Measurements from ENCODE around the gene RFNG.

The RFNG gene

GRCh38 chr17:82058230-82058854, 6.7 kb upstream of the RFNG start:
- DNase-seq (ENCODE audit: low read depth in 2 of 2) = no peak

GRCh38 chr17:82056729-82057621, 5.4 kb upstream of the RFNG start:
- no peak for DNase-seq (ENCODE audit: low read depth in 2 of 2)

GRCh38 chr17:82055965-82056728, 4.5 kb upstream of the RFNG start:
- no peak for DNase-seq (ENCODE audit: low read depth in 2 of 2)

GRCh38 chr17:82055023-82055964, 3.7 kb upstream of the RFNG start:
- no peak for DNase-seq (ENCODE audit: low read depth in 2 of 2)

- DNase-seq (ENCODE audit: low read depth in 2 of 2) = no peak
Observed at GRCh38 chr17:82054351-82055022, 2.9 kb upstream of the RFNG start.

- no peak for DNase-seq (ENCODE audit: low read depth in 2 of 2)
Observed at GRCh38 chr17:82053556-82054263, 2.1 kb upstream of the RFNG start.

- DNase-seq (ENCODE audit: low read depth in 2 of 2) = no peak
Observed at GRCh38 chr17:82053130-82053529, 1.5 kb upstream of the RFNG start.

GRCh38 chr17:82052638-82053059, 1.0 kb upstream of the RFNG start:
- no peak for DNase-seq (ENCODE audit: low read depth in 2 of 2)

GRCh38 chr17:82050761-82051641, 610 bp downstream of the RFNG start:
- no peak for DNase-seq (ENCODE audit: low read depth in 2 of 2)

- DNase-seq (ENCODE audit: low read depth in 2 of 2) = no peak
Observed at GRCh38 chr17:82050152-82050760, 1.4 kb downstream of the RFNG start.

GRCh38 chr17:82049521-82049971, 2.1 kb downstream of the RFNG start:
- no peak for DNase-seq (ENCODE audit: low read depth in 2 of 2)

- no peak for DNase-seq (ENCODE audit: low read depth in 2 of 2)
Observed at GRCh38 chr17:82049106-82049505, 2.5 kb downstream of the RFNG start.

- DNase-seq (ENCODE audit: low read depth in 2 of 2) = no peak
Observed at GRCh38 chr17:82048571-82048971, 3.0 kb downstream of the RFNG start.

GRCh38 chr17:82047914-82048570, 3.6 kb downstream of the RFNG start:
- no peak for DNase-seq (ENCODE audit: low read depth in 2 of 2)

- DNase-seq (ENCODE audit: low read depth in 2 of 2) = no peak
Observed at GRCh38 chr17:82047379-82047778, 4.2 kb downstream of the RFNG start.

- DNase-seq (ENCODE audit: low read depth in 2 of 2) = no peak
Observed at GRCh38 chr17:82046903-82047302, 4.7 kb downstream of the RFNG start.

- no peak for DNase-seq (ENCODE audit: low read depth in 2 of 2)
Observed at GRCh38 chr17:82045936-82046484, 5.6 kb downstream of the RFNG start.

- DNase-seq (ENCODE audit: low read depth in 2 of 2) = no peak
Observed at GRCh38 chr17:82043507-82043906, 8.1 kb downstream of the RFNG start.

Data from stimulated activated CD8-positive, alpha-beta memory T cell treated with anti-CD3 and anti-CD28 coated beads, Interleukin-2, amount 100 ng/mL, for 1 hour (primary cell).